ENCODE measurements around the gene EML2.
"Not testable (repeated sequence)": the region's sequence is repeated elsewhere in the genome, so short reads cannot be mapped to it uniquely, and the experiment has no call there.

The EML2 gene

DNA sequence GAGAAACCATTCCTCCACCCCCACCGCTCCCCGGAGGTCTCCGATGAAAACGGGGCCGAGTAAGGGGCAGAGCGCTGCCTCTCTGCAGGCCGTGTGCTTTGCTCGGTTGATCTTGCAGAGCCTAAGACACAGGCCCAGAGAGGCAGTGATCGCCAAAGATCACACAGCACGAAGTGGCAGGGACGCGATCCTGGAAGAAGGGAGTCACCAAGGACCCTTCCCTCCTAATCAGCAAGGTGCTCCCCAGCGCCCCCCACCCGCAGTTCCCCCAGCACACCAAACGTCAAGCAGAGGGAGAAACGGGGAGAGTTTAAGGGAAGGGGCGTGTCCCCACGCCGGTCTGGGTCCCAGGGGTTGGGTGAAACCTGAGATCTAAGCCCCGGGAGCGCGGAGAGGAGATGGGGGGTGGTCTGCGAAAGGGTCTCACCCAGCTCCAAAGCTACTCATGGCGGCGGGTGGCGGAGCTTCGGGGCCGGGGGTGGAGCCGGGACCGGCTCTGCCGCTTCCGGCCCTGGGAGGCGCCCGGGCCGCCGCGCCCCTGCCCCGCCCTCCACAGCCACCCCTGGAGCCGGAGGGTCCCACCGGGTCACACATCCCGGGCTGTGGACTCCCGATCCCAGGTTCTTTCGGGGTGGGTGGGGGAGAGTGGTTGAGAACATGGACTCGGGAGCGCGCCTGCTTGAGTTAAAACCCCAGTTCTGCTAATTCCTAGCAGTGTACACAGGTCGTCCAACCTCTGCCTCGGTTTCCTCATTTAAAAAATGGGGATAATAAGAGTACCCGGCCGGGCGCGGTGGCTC is at the start of gene EML2:
Gene EML2, minus strand, starts transcription at position 468 of the 800 bp plus-strand sequence. Its CDS starts 21 bp downstream, at position 447.
- ATAC-seq (no peak), DNase-seq (peak; percentile 76)

GRCh38 chr19:45687599-45687998 is 48.4 kb upstream of the EML2 start:
- no peak for ATAC-seq
- DNase-seq, result no peak

DNA sequence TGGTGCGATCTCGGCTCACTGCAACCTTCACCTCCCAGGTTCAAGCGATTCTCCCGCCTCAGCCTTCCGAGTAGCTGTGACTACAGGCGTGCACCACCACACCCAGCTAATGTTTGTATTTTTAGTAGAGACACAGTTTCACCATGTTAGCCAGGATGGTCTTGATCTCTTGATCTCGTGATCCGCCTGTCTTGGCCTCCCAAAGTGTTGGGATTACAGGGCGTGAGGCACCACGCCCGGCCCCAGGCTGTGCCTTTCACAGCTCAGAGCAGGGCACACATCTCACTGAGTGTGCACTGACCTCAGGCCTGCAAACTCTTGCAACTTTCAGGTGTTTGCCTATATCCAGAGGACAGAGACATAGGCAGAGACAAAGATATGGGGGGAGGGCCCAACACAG is 45.8 kb upstream of the EML2 start:
- not testable (repeated sequence) for ATAC-seq, DNase-seq

DNA sequence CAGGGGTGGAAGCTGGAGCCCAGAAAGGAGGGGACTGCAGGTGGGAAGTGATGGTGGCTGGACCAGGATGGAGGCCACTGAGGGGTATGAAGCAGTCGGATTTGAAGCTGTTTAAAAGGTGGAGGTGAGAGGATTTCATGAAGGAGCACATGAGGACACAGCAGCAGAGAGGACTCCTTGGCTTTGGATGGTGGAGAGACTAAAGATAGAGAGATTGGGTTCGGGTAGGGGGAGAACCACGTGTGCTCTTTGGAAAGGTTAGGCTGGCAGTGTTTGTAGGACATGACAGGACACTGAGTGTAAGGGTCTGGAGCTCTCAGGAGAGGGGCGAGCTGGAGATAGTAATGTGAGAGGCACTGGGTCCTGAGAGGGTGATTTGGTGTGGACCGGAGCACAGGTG is 43.7 kb upstream of the EML2 start:
- ATAC-seq (no peak), DNase-seq (no peak)

GRCh38 chr19:45682117-45682516 is 42.9 kb upstream of the EML2 start:
- no peak for DNase-seq
- ATAC-seq, result no peak

DNA sequence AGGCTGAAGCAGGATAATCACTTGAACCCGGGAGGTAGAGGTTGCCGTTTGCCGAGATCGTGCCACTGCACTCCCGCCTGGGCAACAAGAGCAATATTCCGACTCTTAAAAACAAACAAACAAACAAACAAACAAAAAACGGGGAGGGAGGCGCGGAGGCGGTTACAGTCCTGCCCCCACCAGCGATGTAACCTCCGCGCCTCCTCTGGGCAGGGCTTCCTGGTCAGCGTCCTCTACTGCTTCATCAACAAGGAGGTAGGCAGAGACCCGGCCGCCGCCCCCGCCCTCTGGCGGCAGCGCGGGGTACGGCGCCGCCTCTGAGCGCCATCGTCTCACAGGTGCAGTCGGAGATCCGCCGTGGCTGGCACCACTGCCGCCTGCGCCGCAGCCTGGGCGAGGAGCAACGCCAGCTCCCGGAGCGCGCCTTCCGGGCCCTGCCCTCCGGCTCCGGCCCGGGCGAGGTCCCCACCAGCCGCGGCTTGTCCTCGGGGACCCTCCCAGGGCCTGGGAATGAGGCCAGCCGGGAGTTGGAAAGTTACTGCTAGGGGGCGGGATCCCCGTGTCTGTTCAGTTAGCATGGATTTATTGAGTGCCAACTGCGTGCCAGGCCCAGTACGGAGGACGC is 42.3 kb upstream of the EML2 start:
- ATAC-seq, result peak; percentile 90
- DNase-seq, result peak; percentile 88

- DNase-seq (peak; percentile 88), ATAC-seq (peak; percentile 59)
Measured at GRCh38 chr19:45677351-45678230, 38.4 kb upstream of the EML2 start.

- ATAC-seq (peak; percentile 21), DNase-seq (peak; percentile 60)
Measured at GRCh38 chr19:45676851-45677263, 37.7 kb upstream of the EML2 start.

DNA sequence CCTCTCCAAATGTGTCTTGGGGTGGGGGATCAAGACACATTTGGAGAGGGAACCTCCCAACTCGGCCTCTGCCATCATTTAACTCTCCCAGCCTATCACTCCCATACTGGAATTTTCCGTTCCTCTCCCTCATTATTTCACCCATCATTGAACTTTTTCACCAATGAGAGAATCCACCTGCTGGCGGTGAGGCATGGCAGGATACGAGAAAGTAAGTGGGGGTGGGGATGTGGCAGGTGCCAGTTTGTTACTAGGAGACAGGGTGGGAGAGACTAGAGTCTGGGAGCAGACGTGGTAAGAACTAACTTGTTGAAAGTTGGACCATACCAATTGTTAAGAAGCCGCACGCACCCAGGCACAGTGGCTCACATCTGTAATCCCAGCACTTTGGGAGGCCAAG is 35.7 kb upstream of the EML2 start:
- no peak for ATAC-seq
- no peak for DNase-seq

DNA sequence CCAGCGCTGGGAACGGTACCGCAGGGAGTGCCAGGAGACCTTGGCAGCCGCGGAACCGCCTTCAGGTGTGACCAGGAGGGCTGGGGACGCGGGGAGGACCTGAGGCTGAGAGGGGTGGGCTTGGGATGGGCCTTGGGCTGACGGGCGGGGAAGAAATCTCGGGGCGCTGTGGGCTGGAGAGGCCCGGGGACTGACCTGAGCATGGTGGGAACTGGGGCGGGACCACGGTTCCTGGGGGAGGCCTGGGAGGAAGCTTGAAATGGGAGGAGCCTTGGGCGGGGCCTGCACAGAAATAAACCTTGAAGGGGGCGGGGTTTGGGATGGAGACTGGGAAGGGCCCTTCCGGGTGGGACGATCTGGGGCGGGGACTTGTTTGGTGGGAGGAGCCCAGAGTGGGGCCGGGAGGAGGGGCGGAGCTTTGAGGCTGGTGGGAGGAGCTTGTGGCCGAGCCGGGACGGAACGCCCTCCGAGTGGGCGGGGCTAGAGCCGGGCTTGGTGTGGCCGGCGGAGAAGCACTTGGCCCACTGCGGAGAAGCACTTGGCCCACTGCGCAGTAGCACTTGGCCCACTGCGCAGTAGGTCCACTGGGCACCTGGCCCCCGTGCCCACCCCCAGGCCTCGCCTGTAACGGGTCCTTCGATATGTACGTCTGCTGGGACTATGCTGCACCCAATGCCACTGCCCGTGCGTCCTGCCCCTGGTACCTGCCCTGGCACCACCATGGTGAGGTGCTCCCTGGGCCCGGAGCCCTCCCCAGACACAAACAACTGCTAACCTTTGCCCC is 31.7 kb upstream of the EML2 start:
- ATAC-seq (peak; percentile 14), DNase-seq (peak; percentile 86)

- ATAC-seq, result no peak
- peak; percentile 40 for DNase-seq
Measured at GRCh38 chr19:45668342-45668871, 29.2 kb upstream of the EML2 start.

GRCh38 chr19:45667620-45668341 is 28.6 kb upstream of the EML2 start, which contains the start of gene GIPR:
Gene GIPR (plus strand): TSS chr19:45668221. CDS start chr19:45669521, 1,300 bp downstream.
- DNase-seq (peak; percentile 80), ATAC-seq (peak; percentile 96)

GRCh38 chr19:45664575-45664974 is 25.4 kb upstream of the EML2 start:
- no peak for DNase-seq
- ATAC-seq, result no peak

- DNase-seq (no peak), ATAC-seq (no peak)
Measured at GRCh38 chr19:45663800-45664199, 24.6 kb upstream of the EML2 start.

DNA sequence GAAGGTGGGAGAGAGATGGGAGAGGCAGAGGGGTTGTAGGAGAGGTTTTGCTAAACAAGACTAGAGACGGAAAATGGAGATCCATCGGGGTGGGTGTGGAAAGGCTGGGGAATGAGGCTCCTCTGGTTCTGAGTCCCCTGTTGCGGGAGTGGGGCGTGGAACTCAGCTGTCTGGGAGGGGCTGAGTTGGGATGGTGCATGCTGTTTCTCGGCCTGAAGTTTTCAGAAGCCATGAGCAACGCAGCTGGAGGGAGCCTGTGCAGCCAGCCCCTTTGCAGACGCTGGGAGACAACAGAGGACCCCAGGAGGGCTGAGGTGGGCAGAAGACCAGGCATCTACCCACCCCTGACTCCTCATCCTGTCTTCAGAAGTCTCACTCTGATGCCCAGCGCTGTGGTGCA is 21.4 kb upstream of the EML2 start:
- DNase-seq (no peak), ATAC-seq (no peak)

DNA sequence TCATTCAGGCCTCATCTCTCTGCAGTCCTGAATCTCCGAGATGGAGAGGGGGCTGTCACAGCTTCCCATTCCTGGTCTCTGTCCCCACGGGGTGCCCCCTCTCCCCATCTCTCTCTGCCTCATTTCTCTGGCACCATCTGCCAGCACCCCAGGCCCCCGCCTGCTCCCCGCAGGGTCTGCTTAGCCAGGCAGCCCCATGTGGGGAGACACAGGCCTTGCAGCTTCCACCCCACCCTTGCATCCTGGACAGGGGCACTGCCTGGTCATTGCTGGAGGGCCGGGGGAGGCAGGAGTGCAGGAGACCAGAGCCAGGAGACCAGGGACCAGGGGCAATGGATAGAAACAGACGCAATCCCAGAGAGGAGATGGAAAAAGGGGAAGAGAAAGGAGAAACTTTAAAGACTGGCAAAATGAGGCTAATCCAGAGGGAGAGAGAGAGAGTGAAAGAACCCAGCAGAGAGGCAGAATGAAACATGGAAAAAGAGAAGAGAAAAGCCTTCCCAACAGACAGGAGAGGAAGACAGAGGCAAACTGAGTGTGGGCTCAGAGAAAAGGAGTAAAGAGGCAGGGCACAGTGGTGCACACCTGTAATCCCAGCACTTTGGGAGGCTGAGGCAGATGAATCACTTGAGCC is 20.0 kb upstream of the EML2 start:
- ATAC-seq, result no peak
- no peak for DNase-seq

DNA sequence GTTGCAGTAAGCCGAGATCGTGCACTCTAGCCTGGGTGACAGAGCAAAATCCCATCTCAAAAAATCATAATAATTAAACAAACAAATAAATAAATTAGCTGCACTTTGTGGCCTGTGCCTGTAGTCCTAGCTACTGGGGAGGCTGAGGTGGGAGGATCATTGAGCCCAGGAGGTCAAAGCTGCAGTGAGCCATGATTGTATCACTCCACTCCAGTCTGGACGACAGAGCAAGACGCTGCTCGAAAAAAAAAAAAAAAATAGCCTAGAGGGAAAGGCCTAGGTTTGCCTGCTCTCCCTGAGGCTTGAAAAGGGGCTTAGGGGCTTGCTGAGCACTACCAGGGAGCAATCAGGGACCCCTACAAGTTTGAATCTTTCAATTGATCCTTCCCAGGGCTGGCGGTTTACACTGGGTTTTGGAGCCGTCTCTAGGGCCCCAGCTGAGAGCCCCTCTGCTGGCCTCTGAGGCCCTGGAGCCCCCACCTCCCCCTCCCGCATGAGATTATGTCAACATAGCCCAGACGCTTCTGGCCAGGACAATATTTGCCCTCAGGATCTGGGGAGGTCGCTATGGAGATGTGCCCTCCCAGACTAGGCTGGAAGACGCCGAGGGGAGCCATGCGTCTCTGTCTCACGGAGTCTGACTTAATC is 18.4 kb upstream of the EML2 start:
- no peak for ATAC-seq
- no peak for DNase-seq

DNA sequence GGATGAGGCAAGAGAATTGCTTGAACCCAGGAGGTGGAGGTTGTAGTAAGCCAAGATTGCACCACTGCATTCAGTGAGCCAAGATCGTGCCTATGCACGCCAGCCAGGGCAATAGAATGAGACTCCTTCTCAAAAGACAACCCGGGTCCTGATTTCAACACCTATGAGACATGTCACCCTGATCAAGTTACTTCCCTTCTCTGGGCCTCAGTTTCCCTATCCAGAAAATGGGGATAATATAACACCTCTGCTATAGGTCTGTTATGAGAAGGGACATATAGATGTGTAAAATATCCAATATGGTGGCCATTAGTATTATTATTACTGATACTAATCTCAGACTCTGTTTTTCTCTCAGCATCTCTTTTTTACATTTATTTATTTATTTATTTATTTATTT is 15.9 kb upstream of the EML2 start:
- no peak for DNase-seq
- ATAC-seq, result no peak

- no peak for ATAC-seq
- no peak for DNase-seq
Measured at GRCh38 chr19:45653634-45654033, 14.4 kb upstream of the EML2 start.

DNA sequence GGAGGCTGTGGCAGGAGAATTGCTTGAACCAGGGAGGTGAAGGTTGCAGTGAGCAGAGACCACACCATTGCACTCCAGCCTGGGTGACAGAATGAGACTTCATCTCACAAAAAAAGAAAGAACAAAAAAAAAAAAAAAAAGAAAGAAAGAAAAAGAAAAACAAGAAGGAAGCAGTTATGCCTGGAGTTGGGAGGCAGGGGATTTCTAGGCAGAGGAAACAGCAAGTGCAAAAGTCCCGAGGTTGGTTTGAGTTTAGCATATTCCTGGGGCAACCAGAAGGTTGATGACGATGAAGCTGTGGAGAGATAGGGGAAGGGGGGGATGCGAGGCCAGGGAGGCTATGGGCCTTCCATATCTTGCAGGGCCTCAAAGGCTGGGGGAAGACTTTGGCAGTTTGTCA is 11.5 kb upstream of the EML2 start:
- DNase-seq (no peak), ATAC-seq (no peak)

Data from stimulated activated naive CD8-positive, alpha-beta T cell treated with anti-CD3 and anti-CD28 coated beads, Interleukin-15, Interleukin-2, amounts not matched to agents 100 U/mL and 50 U/mL, for 24 hours (primary cell).